IPS DF 6.9 (cell line): Measurements from ENCODE around the gene GATAD1.

ENCODE experiments used
- DNase-seq: peaks from one replicate; pipeline ENCODE4 v3.0.0-alpha.2; 2013; ENCODE audit warnings: low read depth, low spot score
- H3K27ac ChIP-seq: one replicate; pipeline ENCODE4 v1.5.1; 2013; ENCODE audit warnings: low read length, control low read depth
- H3K27me3 ChIP-seq: 2 replicates; pipeline ENCODE4 v1.6.1; 2013; ENCODE audit warnings: mild to moderate bottlenecking, low read length; ENCODE audit not compliant: control insufficient read depth, insufficient read depth
- H3K36me3 ChIP-seq: 2 replicates; pipeline ENCODE4 v1.6.1; 2013; ENCODE audit warnings: low read length; ENCODE audit not compliant: control insufficient read depth, insufficient read depth
- H3K4me1 ChIP-seq: 2 replicates; pipeline ENCODE4 v1.6.1; 2013; ENCODE audit warnings: low read length; ENCODE audit not compliant: control insufficient read depth, insufficient read depth
- H3K4me3 ChIP-seq: 2 replicates; pipeline ENCODE4 v1.5.1; 2013; ENCODE audit warnings: mild to moderate bottlenecking, low read length
- H3K9me3 ChIP-seq: 2 replicates; pipeline ENCODE4 v1.6.1; 2013; ENCODE audit warnings: low read length, inconsistent platforms; ENCODE audit not compliant: control insufficient read depth, insufficient read depth
- WGBS: extraction: QIAGEN DNeasy Blood & Tissue Kit; methylation state at CpG from one replicate; pipeline ENCODE4 v1.1.7; 2013; ENCODE audit warnings: mixed read lengths, missing lambda C conversion rate; ENCODE audit not compliant: insufficient read length, insufficient coverage; 5-methylcytosine and 5-hydroxymethylcytosine counted together

GATAD1 gene

DNA sequence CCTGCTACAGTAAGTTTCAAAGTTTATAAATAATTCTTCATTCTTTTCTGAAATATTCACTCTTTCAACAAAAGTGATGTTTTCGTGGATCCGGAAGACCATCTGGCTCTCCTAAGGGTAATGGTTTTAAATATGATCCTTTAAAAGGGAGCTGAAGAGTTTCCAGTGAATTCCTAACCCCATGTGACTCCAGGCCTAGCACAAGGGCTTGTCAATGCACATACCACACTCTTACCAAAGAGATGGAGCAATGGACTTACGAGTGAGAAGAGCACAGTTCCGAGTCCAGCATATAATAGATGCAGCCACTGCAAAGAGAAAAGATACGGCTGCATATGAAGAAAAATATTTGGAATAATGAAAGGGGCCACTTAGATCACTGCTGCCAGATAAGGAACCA lies 32.1 kb upstream of the GATAD1 start:
- Histone ChIP-seq H3K36me3 (no peaks in the 10 kb centered on the region), H3K4me3 (no peak overlapping the region), H3K27ac (no peak overlapping the region), H3K4me1 (no peaks in the 10 kb centered on the region), H3K9me3 (no peaks in the 10 kb centered on the region), H3K27me3 (no peaks in the 10 kb centered on the region)
- no peak for DNase-seq
- no CpG with 5 or more reads among the region's 5 CpGs for WGBS

DNA sequence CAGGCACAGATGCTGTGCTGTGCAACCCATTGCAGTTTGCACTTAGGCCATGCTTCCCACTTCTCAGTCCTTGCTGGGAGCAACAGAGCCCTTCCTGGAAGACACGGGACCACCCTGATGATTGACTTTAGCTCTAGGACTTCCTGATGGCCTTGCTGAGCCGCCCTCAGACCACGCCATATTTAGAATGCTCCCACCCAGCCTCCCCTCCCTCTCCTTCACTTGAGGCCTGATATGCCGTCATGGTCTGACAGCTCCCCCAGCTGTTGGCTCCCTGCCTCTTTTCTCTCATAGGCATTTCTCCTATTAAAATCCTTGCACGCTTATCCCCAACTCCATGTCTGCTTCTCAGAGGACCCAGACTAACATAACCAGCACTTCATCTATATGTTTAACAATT lies 29.4 kb upstream of the GATAD1 start:
- no peaks in the 10 kb centered on the region for H3K27me3 ChIP-seq
- no peaks in the 10 kb centered on the region for H3K9me3 ChIP-seq
- no peaks in the 10 kb centered on the region for H3K36me3 ChIP-seq
- no peak overlapping the region for H3K4me3 ChIP-seq
- DNase-seq = no peak
- no peak overlapping the region for H3K27ac ChIP-seq
- no CpG with 5 or more reads among the region's 5 CpGs for WGBS
- no peaks in the 10 kb centered on the region for H3K4me1 ChIP-seq

DNA sequence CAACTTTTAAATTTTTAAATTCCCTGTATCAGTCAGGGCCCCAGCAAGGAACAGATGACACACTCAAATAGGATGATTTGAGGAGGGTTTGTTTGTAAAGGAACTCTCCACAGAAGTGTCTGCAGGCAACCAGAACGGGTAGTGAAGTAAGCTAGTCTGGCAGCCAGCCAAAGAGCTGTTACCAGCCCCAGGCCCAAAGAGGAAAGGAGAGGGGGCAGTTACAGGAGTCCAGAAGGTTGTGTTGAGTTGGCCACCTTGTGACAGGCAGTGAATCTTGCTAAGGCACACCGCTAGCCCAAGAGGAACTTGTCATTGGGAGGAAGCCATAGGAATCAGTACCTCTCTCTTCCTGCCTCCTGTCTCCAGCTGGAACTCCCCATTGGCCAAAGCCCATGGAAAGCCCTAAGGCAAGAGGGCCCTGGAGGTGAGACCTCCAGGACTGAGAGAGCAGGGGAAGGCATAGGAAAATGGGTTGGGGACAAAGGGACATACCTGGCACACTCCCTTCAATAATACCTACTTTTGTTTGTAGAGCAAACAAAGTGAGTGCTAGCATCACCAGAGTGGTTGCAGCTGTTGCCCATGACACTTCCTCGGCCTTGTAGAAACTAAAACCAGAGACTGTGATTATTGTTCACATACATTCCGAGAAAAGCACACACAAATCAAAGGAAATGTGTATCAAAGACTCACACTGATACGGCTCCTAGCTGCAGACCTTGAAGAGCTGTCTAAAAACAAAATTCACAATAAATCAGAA lies 25.4 kb upstream of the GATAD1 start:
- H3K27ac ChIP-seq = no peak overlapping the region
- H3K4me3 ChIP-seq = no peak overlapping the region
- H3K27me3 ChIP-seq = 0 out of 2 replicates have a peak, but pooled peaks cover 2% of the 10 kb centered on the region
- no peaks in the 10 kb centered on the region for H3K36me3 ChIP-seq
- no CpG with 5 or more reads among the region's 5 CpGs for WGBS
- H3K4me1 ChIP-seq = peaks cover 3% of the 10 kb centered on the region; the same call in 1 of the 2 replicates
- no peak for DNase-seq
- no peaks in the 10 kb centered on the region for H3K9me3 ChIP-seq

DNA sequence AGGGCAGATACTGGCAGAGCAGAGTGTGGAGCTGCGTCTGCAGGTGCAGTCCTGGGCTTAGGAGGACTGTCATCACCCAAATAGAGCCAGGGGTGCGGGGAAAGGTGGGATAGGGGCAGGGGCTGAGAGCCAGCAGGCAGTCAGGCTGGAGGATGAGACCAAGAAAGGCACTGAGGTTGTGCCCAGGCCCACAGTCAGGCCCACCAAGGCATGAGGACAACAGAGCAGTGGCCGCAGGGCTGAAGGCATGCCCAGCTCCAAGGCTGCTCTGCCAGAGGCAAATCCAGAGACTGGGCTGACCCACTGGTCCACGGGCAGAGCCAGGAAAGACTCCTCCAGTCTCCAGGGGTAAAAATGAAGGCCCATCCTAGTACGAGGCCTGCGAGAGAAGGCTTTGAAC lies 24.4 kb upstream of the GATAD1 start:
- no CpG with 5 or more reads among the region's 6 CpGs for WGBS
- H3K36me3 ChIP-seq = no peaks in the 10 kb centered on the region
- H3K4me3 ChIP-seq = no peak overlapping the region

DNA sequence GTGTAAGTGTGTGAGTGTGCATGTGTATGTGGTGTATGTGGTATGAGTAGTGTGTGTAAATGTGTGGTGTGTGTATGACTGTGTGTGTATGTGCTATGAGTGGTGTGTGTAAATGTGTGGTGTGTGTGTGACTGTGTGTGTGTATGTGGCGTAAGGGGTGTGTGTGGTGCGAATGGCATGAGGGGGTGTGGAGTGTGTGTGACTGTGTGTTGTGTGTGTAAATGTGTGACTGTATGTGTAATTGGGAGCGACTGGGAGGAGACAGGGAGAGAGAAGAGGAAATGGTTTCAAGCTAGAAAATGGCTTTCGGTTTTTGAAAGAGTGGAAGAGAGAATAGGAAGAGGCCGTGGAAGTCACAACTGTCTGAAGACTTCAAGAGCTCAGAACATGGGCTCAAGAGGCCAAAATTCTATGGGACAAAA lies 23.6 kb upstream of the GATAD1 start:
- WGBS = 100% methylated on average over 3 of the region's 5 CpGs
- no peak overlapping the region for H3K4me3 ChIP-seq
- H3K27ac ChIP-seq = no peak overlapping the region
- peaks cover 3% of the 10 kb centered on the region; the same call in 1 of the 2 replicates for H3K4me1 ChIP-seq
- H3K9me3 ChIP-seq = no peaks in the 10 kb centered on the region
- no peaks in the 10 kb centered on the region for H3K36me3 ChIP-seq
- H3K27me3 ChIP-seq = 0 out of 2 replicates have a peak, but pooled peaks cover 2% of the 10 kb centered on the region
- no peak for DNase-seq

More for the DNA sequence above, 24.4 kb upstream of the GATAD1 start:
- no peak for DNase-seq
- no peaks in the 10 kb centered on the region for H3K9me3 ChIP-seq
- no peak overlapping the region for H3K27ac ChIP-seq
- peaks cover 3% of the 10 kb centered on the region; the same call in 1 of the 2 replicates for H3K4me1 ChIP-seq
- 0 out of 2 replicates have a peak, but pooled peaks cover 2% of the 10 kb centered on the region for H3K27me3 ChIP-seq

DNA sequence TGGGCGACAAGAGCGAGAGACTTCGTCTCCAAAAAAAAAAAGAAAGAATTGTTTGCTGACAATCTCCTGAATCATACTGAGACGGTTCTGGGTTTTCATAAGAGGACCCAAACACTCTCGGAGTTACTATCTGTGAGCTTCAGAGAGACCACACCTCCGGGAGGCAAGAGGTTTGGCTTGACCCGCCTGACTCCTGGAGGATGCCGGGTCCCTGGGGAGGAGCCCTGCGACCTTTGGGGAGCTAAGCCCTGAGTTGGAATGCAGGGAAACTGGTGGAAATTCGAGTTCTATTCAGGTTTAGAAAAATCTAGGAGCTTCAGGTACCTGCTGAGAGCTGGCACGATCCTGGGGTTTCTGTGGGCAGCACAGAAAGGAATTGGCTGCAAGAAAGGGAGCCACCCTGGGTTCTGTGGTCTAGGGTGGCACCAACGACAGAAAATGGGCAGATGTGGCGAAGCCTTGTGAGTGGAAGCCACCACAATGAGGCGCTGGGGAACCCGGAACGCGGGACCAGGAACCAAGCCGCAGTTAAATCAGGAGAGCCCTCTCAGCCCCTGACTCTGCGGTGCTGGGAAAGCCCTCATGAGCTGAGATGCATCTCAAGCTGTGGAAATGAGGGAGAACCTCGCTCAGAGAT lies 21.9 kb upstream of the GATAD1 start:
- no CpG with 5 or more reads among the region's 20 CpGs for WGBS
- no peak overlapping the region for H3K4me3 ChIP-seq
- no peak for DNase-seq
- peaks cover 3% of the 10 kb centered on the region; the same call in 1 of the 2 replicates for H3K4me1 ChIP-seq
- no peaks in the 10 kb centered on the region for H3K9me3 ChIP-seq
- 0 out of 2 replicates have a peak, but pooled peaks cover 2% of the 10 kb centered on the region for H3K27me3 ChIP-seq
- H3K27ac ChIP-seq = no peak overlapping the region
- no peaks in the 10 kb centered on the region for H3K36me3 ChIP-seq

DNA sequence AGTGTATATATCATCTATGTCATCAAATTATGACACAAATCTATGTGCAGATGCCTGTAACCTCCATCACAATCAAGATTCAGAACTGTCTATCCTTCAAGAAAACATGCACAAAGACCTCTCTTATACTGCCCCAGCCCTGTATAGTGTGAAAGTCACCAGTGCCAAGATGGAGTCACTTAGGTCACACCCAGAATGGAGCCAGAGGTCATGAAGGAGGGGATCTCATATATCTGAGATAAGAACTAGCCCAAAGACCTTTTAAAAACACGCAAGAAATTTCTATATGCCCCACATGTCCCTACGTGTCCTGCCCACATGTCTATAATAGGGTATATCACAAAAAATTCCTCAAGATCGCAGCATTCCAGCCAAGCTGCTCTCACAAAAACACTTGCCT lies 20.1 kb upstream of the GATAD1 start:
- WGBS = no CpG with 5 or more reads among the region's 3 CpGs
- H3K9me3 ChIP-seq = no peaks in the 10 kb centered on the region
- H3K27ac ChIP-seq = no peak overlapping the region
- H3K27me3 ChIP-seq = 0 out of 2 replicates have a peak, but pooled peaks cover 2% of the 10 kb centered on the region
- no peak for DNase-seq
- H3K36me3 ChIP-seq = no peaks in the 10 kb centered on the region
- H3K4me3 ChIP-seq = no peak overlapping the region
- peaks cover 3% of the 10 kb centered on the region; the same call in 1 of the 2 replicates for H3K4me1 ChIP-seq

DNA sequence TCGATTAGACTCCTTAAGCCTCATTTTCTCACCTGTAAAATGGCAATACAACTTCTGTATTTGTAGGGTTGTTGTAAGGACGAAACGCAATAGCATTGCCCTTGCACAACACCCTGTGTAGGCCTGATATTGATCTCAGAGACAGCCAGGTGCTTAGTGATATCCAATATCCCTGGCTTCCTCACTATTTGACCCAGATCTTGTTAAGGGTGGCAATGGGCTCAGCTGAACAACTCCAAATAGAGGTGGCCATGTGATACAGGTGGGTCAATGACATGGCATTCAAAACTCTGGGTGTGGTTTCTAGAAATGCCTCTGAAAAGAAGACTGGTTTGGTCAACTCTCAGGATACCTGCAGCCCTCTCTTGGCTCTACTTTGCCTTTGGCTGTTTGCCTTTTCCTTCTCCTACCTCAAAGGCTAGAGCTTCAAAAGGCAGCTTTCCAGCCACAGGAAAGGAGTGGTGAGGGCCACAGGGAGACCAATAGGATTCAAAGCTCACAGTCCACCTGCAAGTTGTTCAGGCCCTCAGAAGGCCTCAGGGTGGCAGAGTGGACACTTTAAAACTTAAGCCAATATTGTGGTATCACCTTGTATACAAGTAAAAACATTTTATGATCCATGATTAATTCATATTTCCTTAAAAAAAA lies 14.9 kb upstream of the GATAD1 start:
- no CpG with 5 or more reads among the region's 3 CpGs for WGBS
- Histone ChIP-seq H3K4me3 (no peak overlapping the region), H3K36me3 (no peaks in the 10 kb centered on the region), H3K27me3 (no peaks in the 10 kb centered on the region), H3K4me1 (peaks cover 3% of the 10 kb centered on the region; the same call in 1 of the 2 replicates), H3K9me3 (no peaks in the 10 kb centered on the region), H3K27ac (no peak overlapping the region)
- DNase-seq = no peak

DNA sequence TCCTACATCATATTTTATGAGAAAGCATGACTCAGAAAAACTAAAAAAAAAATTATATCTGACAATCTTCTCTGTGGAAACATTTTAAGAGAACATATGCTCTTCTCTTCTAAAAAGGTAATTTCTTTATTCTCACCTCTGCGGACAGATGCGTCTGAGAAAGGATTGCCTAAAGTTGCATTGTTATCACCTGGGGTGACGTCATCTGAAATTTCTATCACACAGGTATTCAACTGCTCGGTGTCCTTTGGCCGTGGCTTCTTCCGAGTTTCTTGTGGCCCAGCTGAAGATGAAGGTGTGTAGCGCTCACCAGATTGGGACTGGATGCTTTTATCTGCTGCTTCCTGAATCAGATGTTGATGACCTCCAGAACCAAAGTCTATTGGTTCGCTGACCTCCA lies 14.3 kb upstream of the GATAD1 start:
- H3K9me3 ChIP-seq = no peaks in the 10 kb centered on the region
- no peaks in the 10 kb centered on the region for H3K36me3 ChIP-seq
- H3K4me1 ChIP-seq = peaks cover 4% of the 10 kb centered on the region; the same call in 1 of the 2 replicates
- no peaks in the 10 kb centered on the region for H3K27me3 ChIP-seq
- no peak for DNase-seq
- H3K4me3 ChIP-seq = no peak overlapping the region
- no CpG with 5 or more reads among the region's 8 CpGs for WGBS
- H3K27ac ChIP-seq = no peak overlapping the region

DNA sequence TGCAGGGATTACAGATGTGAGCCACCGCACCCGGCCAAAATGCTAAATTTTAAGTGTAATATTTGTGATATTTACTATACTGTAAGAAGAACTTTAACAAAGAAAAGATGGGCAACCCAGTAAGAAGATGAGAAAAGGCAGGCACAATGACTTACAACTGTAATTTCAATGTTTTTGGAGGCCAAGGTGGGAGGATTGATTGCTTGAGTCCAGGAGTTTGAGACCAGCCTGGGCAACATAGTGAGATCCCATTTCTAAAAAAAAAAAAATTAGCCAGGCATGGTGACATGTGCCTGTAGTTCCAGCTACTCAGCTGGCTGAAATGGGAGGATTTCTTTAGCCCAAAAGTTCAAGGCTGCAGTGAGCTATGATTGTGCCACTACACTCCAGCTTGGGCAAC lies 11.7 kb upstream of the GATAD1 start:
- peaks cover 4% of the 10 kb centered on the region; the same call in 1 of the 2 replicates for H3K4me1 ChIP-seq
- DNase-seq = no peak
- no peak overlapping the region for H3K27ac ChIP-seq
- no peaks in the 10 kb centered on the region for H3K36me3 ChIP-seq
- whole genome bisulfite sequencing = no CpG with 5 or more reads among the region's 2 CpGs
- H3K9me3 ChIP-seq = no peaks in the 10 kb centered on the region
- no peaks in the 10 kb centered on the region for H3K27me3 ChIP-seq
- H3K4me3 ChIP-seq = no peak overlapping the region
